K562 (cell line): ENCODE results near the gene SPON2. TPM values are rescaled to one million over a fixed set of nuclear protein-coding genes. Genes with fewer than 3 reads are reported as not detected.

Experiments used
- ARID3A ChIP-seq: IDR thresholded peaks from 2 replicates; pipeline ENCODE4 v1.6.1; 2012; ENCODE audit warnings: low read depth, low read length, improper control_type of control experiment, borderline replicate concordance
- ATF2 ChIP-seq: sonication (generic); formaldehyde crosslinking; IDR thresholded peaks from 2 replicates; pipeline ENCODE4 v1.8.1; 2022; ENCODE audit warnings: missing genetic modification reagents
- CHCHD3 ChIP-seq: fragments of 250-450 bp; sonication (Bioruptor Pico); IDR thresholded peaks from 2 replicates; pipeline ENCODE4 v2.1.2; 2022; ENCODE audit warnings: mild to moderate bottlenecking
- CXXC5 ChIP-seq: fragments of 250-450 bp; sonication (Bioruptor Pico); IDR thresholded peaks from 2 replicates; pipeline ENCODE4 v1.8.0; 2022; ENCODE audit warnings: inconsistent platforms, mild to moderate bottlenecking, moderate library complexity
- ILF3 ChIP-seq: fragments of 450-650 bp; IDR thresholded peaks from 2 replicates; pipeline ENCODE4 v1.6.1; 2018; ENCODE audit warnings: antibody characterized with exemption, mild to moderate bottlenecking, moderate library complexity, borderline replicate concordance
- MAFK ChIP-seq: IDR thresholded peaks from 2 replicates; pipeline ENCODE4 v1.6.1; 2011; ENCODE audit warnings: low read length, improper control_type of control experiment
- NFE2 ChIP-seq: IDR thresholded peaks from 2 replicates; pipeline ENCODE4 v1.6.1; 2014; ENCODE audit warnings: antibody characterized with exemption, low read depth
- NKRF ChIP-seq: fragments of 450-650 bp; IDR thresholded peaks from 2 replicates; pipeline ENCODE4 v1.6.1; 2016; ENCODE audit warnings: borderline replicate concordance
- SRSF3 ChIP-seq: fragments of 200-400 bp; formaldehyde crosslinking; IDR thresholded peaks from 2 replicates; pipeline ENCODE4 v1.6.1; 2016; ENCODE audit warnings: mild to moderate bottlenecking, low read length, moderate library complexity; ENCODE audit not compliant: insufficient read depth
- ZC3H4 ChIP-seq: sonication (generic); formaldehyde crosslinking; IDR thresholded peaks from 2 replicates; pipeline ENCODE4 v1.9.0; 2021; ENCODE audit warnings: missing genetic modification reagents, borderline replicate concordance
- ZSCAN29 ChIP-seq: fragments of 450-650 bp; IDR thresholded peaks from 2 replicates; pipeline ENCODE4 v1.6.1; 2017
- polyA plus RNA-seq, 8 experiments: library from polyadenylated mRNA; depleted of rRNA in 4 of 8; stranded (reverse) in 5 of 8; unstranded in 3 of 8; fragments of >200 nt; fragmentation: Nextera tagmentation in 2 of 8; fragmentation: Illumina TruSeq in 1 of 8; extraction: Ambion mirVana in 2 of 8; extraction: Trizol in 1 of 8; gene quantifications; 2 replicates each; pipeline versions ENCODE4 v1.2.1 to v1.2.3, GENCODE V29; 2011 to 2014; ENCODE audit warnings: inconsistent platforms in 1 of 8, missing spikeins in 1 of 8
- total RNA-seq, 7 experiments: library from RNA; depleted of rRNA in 6 of 7; stranded (reverse); fragments of >200 nt in 6 of 7; fragmentation: Illumina TruSeq in 2 of 7; extraction: Trizol in 2 of 7; gene quantifications; 2 replicates each; pipeline versions ENCODE4 v1.2.1 to v1.2.3, GENCODE V29; 2011 to 2021; ENCODE audit warnings: low replicate concordance in 1 of 7
- TF ChIP-seq, protein P1 (sequence below): fragments of 200-800 bp; sonication (Bioruptor generic); IDR thresholded peaks from 2 replicates; pipeline ENCODE4 v1.6.1; 2016; ENCODE audit warnings: missing genetic modification characterization, missing compliant biosample characterization
- TF ChIP-seq, protein P2 (sequence below): sonication (generic); formaldehyde crosslinking; IDR thresholded peaks from 2 replicates; pipeline ENCODE4 v1.9.0; 2022; ENCODE audit warnings: mild to moderate bottlenecking, missing genetic modification reagents

Gene SPON2
- total and polyA plus RNA-seq, 9 of the 15 experiments (the other 6 are each of a cell fraction or from before 2014, with no cell fraction given) = 0.21 to 2.2 (median 0.83) TPM

- TF ChIP-seq, protein P1, sequence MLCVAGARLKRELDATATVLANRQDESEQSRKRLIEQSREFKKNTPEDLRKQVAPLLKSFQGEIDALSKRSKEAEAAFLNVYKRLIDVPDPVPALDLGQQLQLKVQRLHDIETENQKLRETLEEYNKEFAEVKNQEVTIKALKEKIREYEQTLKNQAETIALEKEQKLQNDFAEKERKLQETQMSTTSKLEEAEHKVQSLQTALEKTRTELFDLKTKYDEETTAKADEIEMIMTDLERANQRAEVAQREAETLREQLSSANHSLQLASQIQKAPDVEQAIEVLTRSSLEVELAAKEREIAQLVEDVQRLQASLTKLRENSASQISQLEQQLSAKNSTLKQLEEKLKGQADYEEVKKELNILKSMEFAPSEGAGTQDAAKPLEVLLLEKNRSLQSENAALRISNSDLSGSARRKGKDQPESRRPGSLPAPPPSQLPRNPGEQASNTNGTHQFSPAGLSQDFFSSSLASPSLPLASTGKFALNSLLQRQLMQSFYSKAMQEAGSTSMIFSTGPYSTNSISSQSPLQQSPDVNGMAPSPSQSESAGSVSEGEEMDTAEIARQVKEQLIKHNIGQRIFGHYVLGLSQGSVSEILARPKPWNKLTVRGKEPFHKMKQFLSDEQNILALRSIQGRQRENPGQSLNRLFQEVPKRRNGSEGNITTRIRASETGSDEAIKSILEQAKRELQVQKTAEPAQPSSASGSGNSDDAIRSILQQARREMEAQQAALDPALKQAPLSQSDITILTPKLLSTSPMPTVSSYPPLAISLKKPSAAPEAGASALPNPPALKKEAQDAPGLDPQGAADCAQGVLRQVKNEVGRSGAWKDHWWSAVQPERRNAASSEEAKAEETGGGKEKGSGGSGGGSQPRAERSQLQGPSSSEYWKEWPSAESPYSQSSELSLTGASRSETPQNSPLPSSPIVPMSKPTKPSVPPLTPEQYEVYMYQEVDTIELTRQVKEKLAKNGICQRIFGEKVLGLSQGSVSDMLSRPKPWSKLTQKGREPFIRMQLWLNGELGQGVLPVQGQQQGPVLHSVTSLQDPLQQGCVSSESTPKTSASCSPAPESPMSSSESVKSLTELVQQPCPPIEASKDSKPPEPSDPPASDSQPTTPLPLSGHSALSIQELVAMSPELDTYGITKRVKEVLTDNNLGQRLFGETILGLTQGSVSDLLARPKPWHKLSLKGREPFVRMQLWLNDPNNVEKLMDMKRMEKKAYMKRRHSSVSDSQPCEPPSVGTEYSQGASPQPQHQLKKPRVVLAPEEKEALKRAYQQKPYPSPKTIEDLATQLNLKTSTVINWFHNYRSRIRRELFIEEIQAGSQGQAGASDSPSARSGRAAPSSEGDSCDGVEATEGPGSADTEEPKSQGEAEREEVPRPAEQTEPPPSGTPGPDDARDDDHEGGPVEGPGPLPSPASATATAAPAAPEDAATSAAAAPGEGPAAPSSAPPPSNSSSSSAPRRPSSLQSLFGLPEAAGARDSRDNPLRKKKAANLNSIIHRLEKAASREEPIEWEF (CRISPR knock-in tag) = no peak
- TF ChIP-seq, protein P2, sequence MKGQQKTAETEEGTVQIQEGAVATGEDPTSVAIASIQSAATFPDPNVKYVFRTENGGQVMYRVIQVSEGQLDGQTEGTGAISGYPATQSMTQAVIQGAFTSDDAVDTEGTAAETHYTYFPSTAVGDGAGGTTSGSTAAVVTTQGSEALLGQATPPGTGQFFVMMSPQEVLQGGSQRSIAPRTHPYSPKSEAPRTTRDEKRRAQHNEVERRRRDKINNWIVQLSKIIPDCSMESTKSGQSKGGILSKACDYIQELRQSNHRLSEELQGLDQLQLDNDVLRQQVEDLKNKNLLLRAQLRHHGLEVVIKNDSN (CRISPR knock-in tag) = 0 out of 2 replicates have a peak, but pooled peaks have one; percentile 20
- TF ChIP-seq ZSCAN29 (no peak), CXXC5 (CRISPR knock-in tag) (peak; percentile 62), ILF3 (no peak), ZC3H4 (CRISPR knock-in tag) (no peak), ARID3A (no peak), NKRF (0 out of 2 replicates have a peak, but pooled peaks have one; percentile 46), MAFK (no peak), NFE2 (no peak), ATF2 (CRISPR knock-in tag) (no peak), SRSF3 (no peak), CHCHD3 (no peak)
Observed at GRCh38 chr4:1167244-1167949, 5.0 kb downstream of the SPON2 start (continued).
